Ovary (tissue), 9 donors: ENCODE results near the gene SYNDIG1. TPM values are rescaled to one million over a fixed set of nuclear protein-coding genes. Genes with fewer than 3 reads are reported as not detected.

Source experiments
- DNase-seq, 5 donors: peaks; one replicate each; pipeline ENCODE4 v3.0.0-alpha.2; 2019 to 2020
- H3K27ac ChIP-seq, 2 donors: fragments of 200-600 bp; one replicate each; pipeline versions ENCODE4 v1.5.1 to v1.8.0; 2019 to 2022
- H3K27me3 ChIP-seq: fragments of 200-600 bp; one replicate; pipeline ENCODE4 v1.8.0; 2022
- H3K36me3 ChIP-seq: fragments of 200-600 bp; sonication (generic); one replicate; pipeline ENCODE4 v1.5.1; 2019
- H3K4me1 ChIP-seq: one replicate; pipeline ENCODE4 v1.8.1; 2013; ENCODE audit warnings: mild to moderate bottlenecking, moderate library complexity; ENCODE audit not compliant: insufficient read depth
- H3K4me3 ChIP-seq: fragments of 200-600 bp; sonication (generic); one replicate; pipeline ENCODE4 v1.5.1; 2017
- H3K9me3 ChIP-seq, 2 donors: fragments of 200-600 bp in 1 of 2; sonication (generic) in 1 of 2; one replicate each; pipeline versions ENCODE4 v1.5.1 to v1.8.1; 2013 to 2019; ENCODE audit warnings: mild to moderate bottlenecking in 1 of 2, moderate library complexity in 1 of 2
- CTCF ChIP-seq, 3 donors: fragments of 450-650 bp in 2 of 3; fragments of 200-600 bp in 1 of 3; IDR thresholded peaks; one replicate each; pipeline versions ENCODE4 v1.5.1 to v1.8.0; 2016 to 2022; ENCODE audit warnings: antibody characterized with exemption in 3 of 3, mild to moderate bottlenecking in 1 of 3
- EP300 ChIP-seq: sonication (generic); formaldehyde crosslinking; IDR thresholded peaks from one replicate; pipeline ENCODE4 v1.6.1; 2017; ENCODE audit warnings: antibody characterized with exemption
- POLR2A ChIP-seq: fragments of 450-650 bp; IDR thresholded peaks from one replicate; pipeline ENCODE4 v1.6.1; 2017; ENCODE audit warnings: antibody characterized with exemption, mild to moderate bottlenecking, moderate library complexity
- WGBS, 3 donors: extraction: QIAGEN DNeasy Blood & Tissue Kit in 1 of 3; methylation state at CpG; one replicate each; pipeline versions ENCODE4 v1.1.5 to v1.1.7; 2013 to 2017; 5-methylcytosine and 5-hydroxymethylcytosine counted together
- intact Hi-C, 4 donors: fragments of 100-400 bp; cut with DNase I; formaldehyde crosslinking; loops; one replicate each; pipeline versions ENCODE4 v1.11.0 to v1.15.1; 2022 to 2023
- polyA plus RNA-seq, 2 donors: library from polyadenylated mRNA; stranded (reverse); fragments of 200-250 nt in 1 of 2; fragments of 350-450 nt in 1 of 2; fragmentation: Illumina TruSeq in 1 of 2; extraction: RNeasy Lipid Tissue Mini Kit (QIAGEN cat#74804) in 1 of 2; gene quantifications; one replicate each; pipeline ENCODE4 v1.2.3, GENCODE V29; 2013 to 2014
- total RNA-seq, 7 donors: library from RNA; depleted of rRNA in 2 of 7; stranded (reverse); fragments of >200 nt in 2 of 7; fragmentation: NEBNext Ultra II Directional in 3 of 7; extraction: Animal tissue kit (Norgen Biotek cat#: 25700) in 3 of 7; gene quantifications; one replicate each; pipeline versions ENCODE4 v1.1.0 to v1.2.4, GENCODE V29; 2016 to 2023
- donor health status: DM: no; HTN: no; CAD: no; lungs with moderate emphysema.
- donor health status: DM: no; HTN: no; CAD: no.
- donor health status: Bipolar disorder and iron deficiency.
- donor health status: DM: yes; HTN: yes; CAD: no.
- donor health status: DM: no; HTN: no; CAD: no.
- donor health status: DM: yes; HTN: yes; CAD: no.

SYNDIG1 gene
- total and polyA plus RNA-seq, 9 donors, result 0.10 to 6.8 (median 1.1) TPM; not detected in 1

GRCh38 chr20:24637941-24638340 is 168.5 kb downstream of the SYNDIG1 start:
- DNase-seq, result no peak
- intact Hi-C loops, result loop anchor here in 1 of 4 donors (10.0 kb wide), 1 partner anchor 57 kb away; no protein-coding TSS in a partner anchor

GRCh38 chr20:24638591-24639548 is 169.4 kb downstream of the SYNDIG1 start:
- no peaks in the 10 kb centered on the region for H3K27me3 ChIP-seq
- intact Hi-C loops, result loop anchor here in 1 of 4 donors (10.0 kb wide), 1 partner anchor 56 kb away; no protein-coding TSS in a partner anchor
- no peaks in the 10 kb centered on the region for H3K9me3 ChIP-seq
- no peak overlapping the region for H3K4me3 ChIP-seq
- no peaks in the 10 kb centered on the region for H3K4me1 ChIP-seq
- H3K27ac ChIP-seq, result no peak overlapping the region
- H3K36me3 ChIP-seq, result no peaks in the 10 kb centered on the region
- 63 to 75% (median 70%) methylated on average over 12 of the region's 12 CpGs for WGBS, 3 donors
- DNase-seq, result no peak
- no peak for TF ChIP-seq POLR2A
- TF ChIP-seq EP300, result no peak
- TF ChIP-seq CTCF (IDR thresholded peaks at IDR 0.05), result no peak

More at GRCh38 chr20:24637941-24638340, 168.5 kb downstream of the SYNDIG1 start:
- no peaks in the 10 kb centered on the region for H3K27me3 ChIP-seq
- H3K4me1 ChIP-seq, result no peaks in the 10 kb centered on the region
- H3K4me3 ChIP-seq, result no peak overlapping the region
- no peaks in the 10 kb centered on the region for H3K9me3 ChIP-seq
- WGBS, 3 donors, result 75 to 86% (median 86%) methylated on average over 6 of the region's 6 CpGs
- no peaks in the 10 kb centered on the region for H3K36me3 ChIP-seq
- H3K27ac ChIP-seq, result no peak overlapping the region
- TF ChIP-seq EP300, result no peak
- no peak for TF ChIP-seq CTCF (IDR thresholded peaks at IDR 0.05)
- no peak for TF ChIP-seq POLR2A

GRCh38 chr20:24640276-24640675 is 170.8 kb downstream of the SYNDIG1 start:
- DNase-seq, result no peak
- no peaks in the 10 kb centered on the region for H3K27me3 ChIP-seq
- no peak for TF ChIP-seq EP300
- TF ChIP-seq CTCF (IDR thresholded peaks at IDR 0.05), result no peak
- no peak for TF ChIP-seq POLR2A
- no peaks in the 10 kb centered on the region for H3K9me3 ChIP-seq
- H3K4me3 ChIP-seq, result no peak overlapping the region
- H3K36me3 ChIP-seq, result no peaks in the 10 kb centered on the region
- intact Hi-C loops, result no loop called here
- H3K4me1 ChIP-seq, result no peaks in the 10 kb centered on the region
- WGBS, 3 donors, result 82 to 86% (median 86%) methylated on average over 2 of the region's 2 CpGs
- no peak overlapping the region for H3K27ac ChIP-seq

- DNase-seq, result no peak
- WGBS, 3 donors, result 86 to 92% (median 89%) methylated on average over 6 of the region's 6 CpGs
- no peaks in the 10 kb centered on the region for H3K9me3 ChIP-seq
- no peaks in the 10 kb centered on the region for H3K27me3 ChIP-seq
- H3K36me3 ChIP-seq, result no peaks in the 10 kb centered on the region
- no peak overlapping the region for H3K4me3 ChIP-seq
- intact Hi-C loops, result no loop called here
- TF ChIP-seq EP300 (no peak), POLR2A (no peak), CTCF (IDR thresholded peaks at IDR 0.05) (no peak)
- H3K27ac ChIP-seq, result no peak overlapping the region
- H3K4me1 ChIP-seq, result no peaks in the 10 kb centered on the region
Observed at GRCh38 chr20:24640686-24641085, 171.3 kb downstream of the SYNDIG1 start.
